Glomerular endothelial cell (primary cell): ENCODE results near the gene ATP6V1G3. TPM values are rescaled to one million over a fixed set of nuclear protein-coding genes. Genes with fewer than 3 reads are reported as not detected.
"Not testable (repeated sequence)": the region's sequence is repeated elsewhere in the genome, so short reads cannot be mapped to it uniquely, and the experiment has no call there.

Experiments used
- DNase-seq: peaks from one replicate; pipeline ENCODE4 v3.0.0-alpha.2; 2011; ENCODE audit warnings: low read depth, low spot score; ENCODE audit errors: extremely low read depth
- total RNA-seq: library from RNA; depleted of rRNA; stranded (reverse); fragments of >200 nt; gene quantifications from 2 replicates; pipeline ENCODE4 v1.2.3, GENCODE V29; 2015

ATP6V1G3 gene
- total RNA-seq: not detected in 2 replicates

- DNase-seq: no peak
Observed at GRCh38 chr1:198540580-198540979, at the start of gene ATP6V1G3. ATP6V1G3 (minus strand) TSS chr1:198540680; CDS start chr1:198540650, 30 bp downstream.

- DNase-seq: no peak
Observed at GRCh38 chr1:198588845-198589244, 48.4 kb upstream of the ATP6V1G3 start.

DNA sequence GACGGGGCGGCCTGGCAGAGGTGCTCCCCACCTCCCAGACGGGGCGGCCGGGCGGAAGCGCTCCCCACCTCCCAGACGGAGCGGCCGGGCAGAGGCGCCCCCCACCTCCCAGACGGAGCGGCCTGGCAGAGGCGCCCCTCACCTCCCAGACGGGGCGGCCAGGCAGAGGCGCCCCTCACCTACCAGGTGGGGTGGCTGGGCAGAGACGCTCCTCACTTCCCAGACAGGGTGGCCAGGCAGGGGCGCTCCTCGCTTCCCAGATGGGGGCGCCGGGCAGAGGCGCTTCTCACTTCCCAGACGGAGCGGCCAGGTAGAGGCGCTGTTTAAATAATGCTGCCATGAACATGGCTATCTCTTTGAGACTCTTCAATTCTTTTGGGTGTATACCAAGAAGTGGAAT is 43.7 kb upstream of the ATP6V1G3 start:
- DNase-seq: no peak

DNA sequence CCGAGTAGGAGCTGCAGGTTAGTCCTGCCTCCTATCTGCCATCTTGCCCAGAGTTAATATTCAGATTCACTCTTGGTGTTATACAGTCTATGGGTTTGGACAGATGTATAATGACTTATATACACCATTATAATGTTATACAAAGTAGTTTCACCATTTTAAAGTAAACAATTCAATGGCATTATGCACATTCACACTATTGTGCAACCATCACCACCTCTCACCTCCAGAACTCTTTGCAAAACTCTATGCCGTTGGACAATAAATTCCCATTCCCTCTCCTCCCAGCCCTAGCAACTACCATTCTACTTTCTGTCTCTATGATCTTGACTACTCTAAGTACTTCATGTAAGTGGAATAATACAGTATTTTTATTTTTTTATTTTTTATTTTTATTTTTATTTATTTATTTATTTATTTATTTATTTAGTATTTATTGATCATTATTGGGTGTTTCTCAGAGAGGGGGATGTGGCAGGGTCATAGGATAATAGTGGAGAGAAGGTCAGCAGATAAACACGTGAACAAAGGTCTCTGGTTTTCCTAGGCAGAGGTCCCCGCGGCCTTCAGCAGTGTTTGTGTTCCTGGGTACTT is 42.8 kb upstream of the ATP6V1G3 start:
- not testable (repeated sequence) for DNase-seq

DNA sequence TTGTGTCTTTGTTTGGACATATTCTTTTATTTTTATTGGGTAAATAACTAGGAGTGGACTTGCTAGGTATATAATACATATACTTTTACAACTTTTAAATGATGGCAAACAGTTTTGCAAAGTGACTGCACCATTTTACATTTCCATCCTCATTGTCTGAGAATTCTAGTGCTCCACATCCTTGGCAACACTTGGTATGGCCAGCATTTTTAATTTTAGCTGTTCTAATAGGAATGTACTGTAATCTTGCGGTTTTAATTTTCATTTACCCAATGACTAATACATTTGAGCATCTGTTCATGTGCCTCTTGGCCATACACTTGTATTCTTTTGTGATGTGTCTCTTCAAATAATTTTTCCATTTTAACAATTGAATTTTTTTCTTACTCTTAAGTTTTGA is 37.0 kb upstream of the ATP6V1G3 start:
- no peak for DNase-seq

DNA sequence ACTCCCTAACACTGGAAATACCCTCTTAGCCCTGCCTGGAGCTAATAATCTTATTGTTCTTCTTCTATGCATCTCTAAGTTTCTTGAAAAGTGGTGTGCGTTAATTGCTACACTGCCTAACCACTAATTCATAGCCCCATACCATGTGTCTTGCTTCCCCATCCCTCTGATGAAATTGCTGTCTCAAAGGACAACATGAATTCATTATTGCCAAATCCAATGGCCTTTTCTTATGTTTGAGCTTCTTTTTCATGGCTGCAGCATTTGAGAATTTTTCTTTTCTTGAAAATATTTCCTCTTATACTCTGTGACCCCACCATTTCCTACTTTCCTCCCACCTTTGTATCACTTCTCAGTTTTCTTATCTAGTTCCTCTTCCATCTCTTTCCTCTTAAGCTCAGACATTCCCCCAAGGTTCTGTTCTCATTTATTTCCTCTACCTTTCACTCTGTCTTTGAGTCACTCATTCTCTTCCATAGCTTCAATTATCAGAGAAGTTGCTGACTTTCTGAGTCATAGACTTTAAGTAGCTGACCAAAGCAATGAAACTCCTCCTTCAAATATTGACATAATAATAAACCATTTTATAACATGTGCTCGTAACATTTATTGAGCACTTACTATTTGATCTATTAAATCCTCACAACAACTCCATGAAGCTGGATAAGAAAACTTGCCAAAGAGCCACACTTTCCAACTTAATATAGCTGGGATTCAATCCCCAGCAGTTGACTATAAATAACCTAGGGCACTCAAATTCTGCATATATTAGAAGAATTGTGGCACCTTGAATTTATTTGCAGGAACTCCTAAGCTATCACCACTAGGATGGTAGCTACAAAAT is 35.5 kb upstream of the ATP6V1G3 start:
- DNase-seq: no peak

- no peak for DNase-seq
Observed at GRCh38 chr1:198575292-198575691, 34.8 kb upstream of the ATP6V1G3 start.

- DNase-seq: no peak
Observed at GRCh38 chr1:198574325-198574724, 33.8 kb upstream of the ATP6V1G3 start.

DNA sequence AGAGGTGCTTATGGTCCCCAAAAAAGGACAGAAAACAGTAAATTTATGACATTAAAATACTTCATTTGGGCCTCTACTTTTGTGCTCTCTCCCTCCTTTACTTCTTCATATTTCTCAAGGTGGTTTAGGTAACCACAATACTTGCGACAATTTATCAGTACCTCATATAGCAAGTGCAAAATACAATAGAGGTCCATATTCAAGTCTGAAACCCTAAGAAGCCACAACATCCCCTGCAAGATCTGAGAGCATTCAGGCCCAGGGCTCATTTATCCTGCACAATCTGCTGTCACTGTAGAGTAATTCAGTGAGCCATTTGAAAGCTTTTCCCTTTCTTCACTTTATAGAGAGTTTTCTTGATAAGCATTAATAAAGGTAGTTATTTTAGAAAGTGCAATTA is 24.2 kb upstream of the ATP6V1G3 start:
- no peak for DNase-seq

DNA sequence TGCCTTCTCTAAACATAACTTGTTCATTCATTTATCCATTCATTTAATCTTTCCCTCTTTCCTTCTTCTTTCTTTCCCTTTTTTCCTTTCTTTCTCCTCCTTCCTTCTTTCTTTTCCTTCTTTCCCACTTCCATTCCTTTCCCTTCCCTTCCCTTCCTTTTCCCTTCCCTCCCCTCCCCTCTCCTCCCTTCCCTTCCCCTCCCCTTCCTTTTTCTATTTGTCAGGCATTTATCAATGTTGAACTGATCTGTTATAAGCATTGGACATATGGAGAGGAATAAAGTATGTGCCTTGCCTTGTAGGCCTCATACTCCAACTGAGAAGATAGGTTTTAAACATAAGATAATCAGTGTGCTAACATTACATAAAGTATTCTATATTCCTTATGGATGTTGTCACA is 23.7 kb upstream of the ATP6V1G3 start:
- DNase-seq: no peak

- no peak for DNase-seq
Observed at GRCh38 chr1:198563583-198563982, 23.1 kb upstream of the ATP6V1G3 start.

DNA sequence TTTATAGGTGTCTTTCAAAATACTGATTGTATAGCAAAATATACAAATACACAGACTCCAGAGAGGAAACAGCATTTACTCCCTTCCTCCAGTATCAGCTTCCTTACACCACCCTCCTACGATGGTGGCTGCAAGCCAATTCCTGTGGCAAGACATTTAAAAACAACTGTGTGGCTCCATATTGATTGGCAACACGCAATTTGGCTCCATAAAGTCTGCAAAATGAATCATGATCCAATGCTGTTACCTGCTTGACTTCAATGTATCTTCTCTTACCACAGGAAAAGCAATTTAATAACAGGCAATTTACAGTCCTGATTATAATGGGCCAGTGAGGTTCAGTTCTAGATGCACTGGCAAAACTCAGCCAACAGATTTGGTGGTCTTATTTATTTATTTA is 19.7 kb upstream of the ATP6V1G3 start:
- no peak for DNase-seq

DNA sequence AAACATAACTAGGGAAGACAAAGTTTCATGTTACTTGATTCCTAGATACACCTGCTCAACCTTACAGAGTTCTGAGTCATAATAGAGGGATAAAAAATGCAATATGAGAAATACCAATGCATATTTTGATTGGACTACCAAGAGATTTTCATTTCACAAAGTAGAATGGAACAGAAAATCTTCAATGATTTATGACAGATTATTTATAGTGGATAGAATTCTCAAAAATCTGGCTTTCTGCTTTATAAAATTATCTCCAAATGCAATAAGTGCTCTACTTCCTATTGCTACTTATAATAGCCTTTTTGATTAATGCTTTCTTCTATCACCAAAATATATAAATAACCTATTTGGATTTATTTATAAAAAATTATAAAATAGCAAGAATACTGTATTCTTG is 18.9 kb upstream of the ATP6V1G3 start:
- no peak for DNase-seq

- DNase-seq: no peak
Observed at GRCh38 chr1:198558402-198558801, 17.9 kb upstream of the ATP6V1G3 start.

DNA sequence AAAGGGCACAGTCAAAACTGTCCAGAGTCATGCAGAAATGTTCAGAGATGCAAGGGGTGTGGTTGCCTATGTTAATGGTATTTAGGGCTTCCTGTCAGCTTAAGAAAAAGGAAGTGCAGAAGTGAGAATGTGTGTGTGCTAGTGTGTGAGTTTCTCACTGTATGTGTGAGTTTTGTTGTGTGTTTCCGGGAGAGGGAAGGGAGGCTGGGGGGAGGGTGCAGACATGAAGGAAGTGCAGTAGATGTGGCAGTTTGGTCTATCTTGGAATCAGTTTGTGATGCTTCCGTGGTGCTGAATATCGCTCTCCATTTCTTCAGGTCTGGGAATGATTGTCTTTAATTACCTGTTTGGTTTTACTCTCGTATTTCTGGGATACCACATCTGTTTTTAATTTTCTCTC is 16.5 kb upstream of the ATP6V1G3 start:
- DNase-seq: no peak

- DNase-seq: no peak
Observed at GRCh38 chr1:198552668-198553416, 12.4 kb upstream of the ATP6V1G3 start.

DNA sequence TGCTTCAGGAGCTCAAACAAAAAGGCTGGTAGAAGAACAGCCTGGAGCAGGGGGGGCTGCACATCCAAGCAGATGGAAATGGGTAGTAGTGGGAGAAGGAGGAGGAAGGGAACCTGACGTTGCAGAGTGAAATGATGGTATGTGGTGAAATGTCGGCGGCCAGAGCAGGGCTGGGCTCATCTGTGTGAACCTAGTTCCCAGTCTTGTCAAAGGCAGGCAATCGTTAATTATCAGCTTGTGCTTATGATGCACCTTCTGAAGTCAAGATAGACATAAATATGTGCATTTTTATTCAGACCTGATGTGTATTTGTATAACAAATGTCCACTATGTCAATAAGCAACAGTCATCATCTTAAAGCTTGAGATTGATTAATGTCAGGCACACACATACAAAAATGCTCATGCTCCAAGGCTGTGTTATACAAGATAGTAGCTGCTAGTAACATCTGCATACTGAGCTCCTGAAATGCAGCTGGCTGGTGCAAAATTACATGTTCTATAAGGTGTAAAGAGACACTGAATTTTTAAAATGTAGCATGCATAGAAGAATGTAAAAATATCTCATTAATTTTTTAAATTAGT is 10.6 kb upstream of the ATP6V1G3 start:
- DNase-seq: no peak

- DNase-seq: no peak
Observed at GRCh38 chr1:198549866-198550265, 9.4 kb upstream of the ATP6V1G3 start.

- no peak for DNase-seq
Observed at GRCh38 chr1:198548890-198549289, 8.4 kb upstream of the ATP6V1G3 start.

DNA sequence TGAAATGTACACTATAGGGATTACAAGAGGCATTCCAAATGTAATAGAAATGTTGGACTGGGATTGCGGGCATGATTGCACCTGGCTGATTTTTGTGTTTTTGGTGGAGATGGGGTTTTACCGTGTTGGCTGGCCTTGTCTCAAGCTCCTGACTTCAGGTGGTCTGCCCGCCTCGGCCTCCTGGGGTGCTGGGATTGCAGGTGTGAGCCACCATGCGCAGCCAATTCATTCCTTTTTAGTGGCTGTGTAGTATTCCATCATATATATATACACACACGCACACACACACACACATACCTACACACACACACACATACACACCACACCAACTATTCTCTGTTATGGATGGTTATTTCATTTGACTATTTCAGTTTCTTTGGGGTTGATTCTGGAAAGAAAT is 4.7 kb upstream of the ATP6V1G3 start:
- no peak for DNase-seq

DNA sequence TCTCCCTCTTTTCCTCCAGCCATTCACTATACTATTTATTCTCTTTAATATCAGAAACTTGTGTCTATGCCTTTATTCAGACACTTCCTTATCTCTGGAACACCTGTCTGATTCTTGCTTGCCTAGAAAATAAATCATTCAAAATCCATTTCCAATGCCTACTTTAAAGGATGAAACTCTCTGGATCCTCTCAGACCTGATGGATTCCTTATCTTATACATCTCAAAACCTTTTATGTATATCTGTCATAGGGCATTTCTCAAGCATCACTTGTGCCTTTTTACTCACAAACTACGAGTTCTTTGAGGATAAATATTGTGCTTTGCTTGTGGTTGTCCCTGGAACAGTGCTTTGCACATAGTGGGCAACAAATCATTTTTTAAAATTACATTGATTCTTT is 3.8 kb upstream of the ATP6V1G3 start:
- no peak for DNase-seq
